ENCODE data around the gene ATP6V0D1. TPM values are rescaled to one million over a fixed set of nuclear protein-coding genes. Genes with fewer than 3 reads are reported as not detected.

Gene ATP6V0D1
- polyA plus RNA-seq, 3 donors, result 354 to 687 (median 631) TPM

GRCh38 chr16:67445913-67446907, 34.7 kb downstream of the ATP6V0D1 start:
- Histone ChIP-seq H3K9me3 (replicated peaks in 1 of 2; ENCODE audit: control insufficient read depth in 1 of 2, insufficient read depth in 1 of 2, low read length in 2 of 2) (no peaks in the 10 kb centered on the region), H3K36me3 (replicated peaks in 1 of 2; ENCODE audit: control insufficient read depth in 1 of 2, insufficient read depth in 2 of 2, low read length in 2 of 2) (peaks cover 95 to 100% of the 10 kb centered on the region in 2 donors), H3K27ac (ENCODE audit: low read depth in 1 of 2, low read length in 2 of 2) (peak overlapping the region in 1 of 2 donors; percentile 41), H3K27me3 (ENCODE audit: control insufficient read depth in 2 of 2, insufficient read depth in 2 of 2, low read length in 2 of 2) (no peaks in the 10 kb centered on the region), H2AFZ (ENCODE audit: insufficient read depth, low read depth, low read length, poor library complexity, severe bottlenecking) (no peak overlapping the region), H3K9ac (ENCODE audit: insufficient read depth, low read length, poor library complexity, severe bottlenecking) (no peak overlapping the region), H3K79me2 (ENCODE audit: insufficient read depth, low read length) (peaks cover 82% of the 10 kb centered on the region), H4K20me1 (ENCODE audit: insufficient read depth, low read length) (peaks cover 100% of the 10 kb centered on the region), H3K4me1 (ENCODE audit: control insufficient read depth in 1 of 2, insufficient read depth in 2 of 2, low read length in 2 of 2) (no peaks in the 10 kb centered on the region), H3K4me3 (replicated peaks in 1 of 3; ENCODE audit: low read depth in 2 of 3, low read length in 3 of 3) (no peak overlapping the region), H3K4me2 (replicated peaks; ENCODE audit: extremely low read depth, low read length, poor library complexity, severe bottlenecking) (no peak overlapping the region)
- Mint-ChIP-seq H3K4me3 (no peak overlapping the region), H3K27me3 (ENCODE audit: low read depth in 3 of 3) (peaks cover 0 to 1% (median 0%) of the 10 kb centered on the region in 3 donors), H3K36me3 (peaks cover 64 to 97% of the 10 kb centered on the region in 2 donors), H3K9me3 (no peaks in the 10 kb centered on the region), H3K27ac (peak overlapping the region in 3 of 7 donors; percentile 36 to 64 (median 50)), H3K4me1 (peaks cover 4% of the 10 kb centered on the region)
- 95% methylated on average over 8 of the region's 12 CpGs for WGBS (ENCODE audit: insufficient coverage)
- intact Hi-C loops (cut with micrococcal nuclease), result no loop called here
- no peak for TF ChIP-seq CTCF (IDR thresholded peaks at IDR 0.05)
- no peak for DNase-seq

GRCh38 chr16:67445441-67445912, 35.5 kb downstream of the ATP6V0D1 start:
- TF ChIP-seq CTCF (IDR thresholded peaks at IDR 0.05), result no peak
- Histone ChIP-seq H4K20me1 (ENCODE audit: insufficient read depth, low read length) (peaks cover 100% of the 10 kb centered on the region), H3K36me3 (replicated peaks in 1 of 2; ENCODE audit: control insufficient read depth in 1 of 2, insufficient read depth in 2 of 2, low read length in 2 of 2) (peaks cover 95 to 100% of the 10 kb centered on the region in 2 donors), H3K79me2 (ENCODE audit: insufficient read depth, low read length) (peaks cover 77% of the 10 kb centered on the region), H3K4me1 (ENCODE audit: control insufficient read depth in 1 of 2, insufficient read depth in 2 of 2, low read length in 2 of 2) (no peaks in the 10 kb centered on the region), H3K9ac (ENCODE audit: insufficient read depth, low read length, poor library complexity, severe bottlenecking) (no peak overlapping the region), H3K27me3 (ENCODE audit: control insufficient read depth in 2 of 2, insufficient read depth in 2 of 2, low read length in 2 of 2) (no peaks in the 10 kb centered on the region), H3K9me3 (replicated peaks in 1 of 2; ENCODE audit: control insufficient read depth in 1 of 2, insufficient read depth in 1 of 2, low read length in 2 of 2) (no peaks in the 10 kb centered on the region), H2AFZ (ENCODE audit: insufficient read depth, low read depth, low read length, poor library complexity, severe bottlenecking) (no peak overlapping the region), H3K27ac (ENCODE audit: low read depth in 1 of 2, low read length in 2 of 2) (no peak overlapping the region), H3K4me3 (replicated peaks in 1 of 3; ENCODE audit: low read depth in 2 of 3, low read length in 3 of 3) (no peak overlapping the region), H3K4me2 (replicated peaks; ENCODE audit: extremely low read depth, low read length, poor library complexity, severe bottlenecking) (no peak overlapping the region)
- Mint-ChIP-seq H3K36me3 (peaks cover 63 to 97% of the 10 kb centered on the region in 2 donors), H3K27me3 (ENCODE audit: low read depth in 3 of 3) (peaks cover 0 to 1% (median 0%) of the 10 kb centered on the region in 3 donors), H3K9me3 (no peaks in the 10 kb centered on the region), H3K4me1 (peaks cover 4% of the 10 kb centered on the region), H3K27ac (peak overlapping the region in 5 of 7 donors; percentile 36 to 62 (median 49)), H3K4me3 (no peak overlapping the region)
- intact Hi-C loops (cut with micrococcal nuclease), result no loop called here
- 100% methylated on average over 3 of the region's 3 CpGs for WGBS (ENCODE audit: insufficient coverage)
- no peak for DNase-seq
